Activated CD8-positive, alpha-beta memory T cell treated with anti-CD3 and anti-CD28 coated beads, Interleukin-2, amount 50 U/mL, for 24 hours (primary cell): ENCODE data around the gene CASP9.
"Not testable (repeated sequence)": the region's sequence is repeated elsewhere in the genome, so short reads cannot be mapped to it uniquely, and the experiment has no call there.

Experiments used
- DNase-seq: peaks from one replicate; pipeline ENCODE4 v3.0.0-alpha.2; 2020; ENCODE audit errors: extremely low read depth

Gene CASP9

GRCh38 chr1:15469361-15469760 is 54.7 kb downstream of the CASP9 start:
- no peak for DNase-seq

- no peak for DNase-seq
Observed at GRCh38 chr1:15468145-15468544, 55.9 kb downstream of the CASP9 start.

- not testable (repeated sequence) for DNase-seq
Observed at GRCh38 chr1:15466955-15467625, 56.9 kb downstream of the CASP9 start.

- no peak for DNase-seq
Observed at GRCh38 chr1:15465674-15466073, 58.3 kb downstream of the CASP9 start.

- DNase-seq = not testable (repeated sequence)
Observed at GRCh38 chr1:15463926-15464322, 60.1 kb downstream of the CASP9 start.

GRCh38 chr1:15463064-15463800 is 60.8 kb downstream of the CASP9 start:
- not testable (repeated sequence) for DNase-seq

GRCh38 chr1:15460708-15461095 is 63.3 kb downstream of the CASP9 start:
- no peak for DNase-seq

GRCh38 chr1:15459771-15460707 is 64.0 kb downstream of the CASP9 start:
- no peak for DNase-seq

GRCh38 chr1:15458388-15458787 is 65.6 kb downstream of the CASP9 start:
- DNase-seq = not testable (repeated sequence)

- DNase-seq = no peak
Observed at GRCh38 chr1:15457585-15457984, 66.4 kb downstream of the CASP9 start.

- no peak for DNase-seq
Observed at GRCh38 chr1:15456313-15456954, 67.6 kb downstream of the CASP9 start, which contains the start of gene CELA2A. Gene CELA2A, plus strand, starts transcription at chr1:15456732. Its CDS starts 22 bp downstream, at chr1:15456754.

- no peak for DNase-seq
Observed at GRCh38 chr1:15455522-15455921, 68.5 kb downstream of the CASP9 start.

- DNase-seq = no peak
Observed at GRCh38 chr1:15454256-15454655, 69.8 kb downstream of the CASP9 start.

GRCh38 chr1:15453734-15454133 is 70.3 kb downstream of the CASP9 start:
- DNase-seq = no peak

GRCh38 chr1:15452866-15453571 is 71.0 kb downstream of the CASP9 start:
- no peak for DNase-seq

GRCh38 chr1:15452216-15452615 is 71.8 kb downstream of the CASP9 start:
- DNase-seq = no peak

GRCh38 chr1:15451014-15451722 is 72.8 kb downstream of the CASP9 start:
- DNase-seq = no peak

- no peak for DNase-seq
Observed at GRCh38 chr1:15449567-15449966, 74.4 kb downstream of the CASP9 start.

- no peak for DNase-seq
Observed at GRCh38 chr1:15448877-15449462, 75.0 kb downstream of the CASP9 start.

- no peak for DNase-seq
Observed at GRCh38 chr1:15446212-15446611, 77.8 kb downstream of the CASP9 start.
